ENCODE results near the gene VMAC.

VMAC gene

DNA sequence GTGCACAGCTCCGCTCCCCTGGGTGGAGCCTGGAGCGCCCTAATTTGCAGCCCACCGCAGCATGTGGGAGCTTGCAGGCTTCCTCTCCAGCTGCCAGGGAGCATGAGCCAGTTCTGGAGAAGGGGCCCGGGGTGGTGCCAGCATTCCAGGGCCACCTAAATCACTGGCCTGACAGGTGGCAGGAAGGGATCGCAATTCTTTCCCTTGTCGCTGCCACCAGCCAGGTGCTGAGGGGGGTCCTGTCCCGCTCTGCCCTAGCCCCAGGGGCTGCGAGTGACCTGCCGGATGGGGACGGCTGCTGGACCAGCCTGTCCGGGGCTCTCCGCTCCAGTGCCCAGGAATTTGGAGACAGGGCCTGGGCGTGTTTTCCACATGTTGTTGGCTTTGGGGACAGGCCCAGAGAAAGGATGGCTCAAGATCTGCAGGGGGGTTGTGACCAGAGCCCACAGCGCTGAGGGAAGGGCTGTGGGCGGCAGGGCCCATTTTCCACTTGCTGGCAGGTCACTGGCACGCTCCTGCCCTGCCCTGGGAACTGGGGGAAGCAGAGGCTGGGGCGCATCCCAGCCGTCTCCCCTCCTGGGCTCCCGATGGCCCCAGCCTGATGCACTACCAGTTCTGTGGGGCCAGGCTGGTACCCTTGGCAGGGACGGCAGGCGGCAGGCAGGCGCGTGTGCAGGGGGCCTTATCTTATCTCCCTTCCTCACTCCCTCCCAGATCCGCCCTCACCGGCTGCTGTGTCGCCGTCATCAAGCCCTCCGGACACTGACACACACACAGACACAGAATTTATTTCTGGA is 10.6 kb upstream of the VMAC start:
- H3K27me3 Mint-ChIP-seq (ENCODE audit: low read depth) = no peaks in the 10 kb centered on the region
- H3K36me3 Mint-ChIP-seq (ENCODE audit: low read depth) = peaks cover 2% of the 10 kb centered on the region
- no peaks in the 10 kb centered on the region for H3K9me3 Mint-ChIP-seq
- H3K4me3 Mint-ChIP-seq = no peak overlapping the region
- no peak overlapping the region for H3K27ac Mint-ChIP-seq
- H3K4me1 Mint-ChIP-seq (ENCODE audit: low read depth) = no peaks in the 10 kb centered on the region

DNA sequence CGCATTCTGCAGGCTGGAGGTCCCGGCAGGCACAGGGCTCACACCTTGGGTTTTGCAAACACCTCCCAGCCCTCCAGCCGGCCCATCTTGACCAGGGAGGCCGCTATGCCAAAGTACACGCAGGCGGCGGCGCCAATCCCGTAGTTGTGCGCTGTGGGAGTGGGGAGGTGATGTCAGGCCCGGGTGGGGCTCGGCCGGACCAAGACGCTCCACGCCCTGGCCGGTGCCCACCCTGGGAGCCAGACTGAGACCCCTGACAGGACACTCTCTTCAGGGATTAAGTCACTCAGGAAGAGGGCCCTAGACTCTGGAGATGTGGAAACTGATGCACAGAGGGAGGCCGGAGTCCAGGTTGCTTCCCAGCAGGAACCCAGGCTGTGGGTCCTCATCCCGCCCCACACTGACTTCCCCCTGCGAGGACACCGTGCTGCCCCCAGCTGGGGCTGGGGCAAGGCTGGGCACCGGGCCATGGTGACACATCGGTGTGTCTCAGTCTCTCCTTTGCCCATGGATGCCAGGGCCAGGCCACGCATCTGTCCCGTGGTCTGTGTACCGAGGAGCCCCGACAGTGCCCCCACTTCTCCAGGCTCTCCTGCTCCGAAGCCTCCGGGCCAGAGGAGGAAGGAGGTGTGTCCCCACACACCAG is 9.8 kb upstream of the VMAC start:
- Mint-ChIP-seq H3K9me3 (no peaks in the 10 kb centered on the region), H3K4me3 (no peak overlapping the region), H3K27me3 (ENCODE audit: low read depth) (no peaks in the 10 kb centered on the region), H3K36me3 (ENCODE audit: low read depth) (peaks cover 2% of the 10 kb centered on the region), H3K27ac (no peak overlapping the region), H3K4me1 (ENCODE audit: low read depth) (no peaks in the 10 kb centered on the region)

DNA sequence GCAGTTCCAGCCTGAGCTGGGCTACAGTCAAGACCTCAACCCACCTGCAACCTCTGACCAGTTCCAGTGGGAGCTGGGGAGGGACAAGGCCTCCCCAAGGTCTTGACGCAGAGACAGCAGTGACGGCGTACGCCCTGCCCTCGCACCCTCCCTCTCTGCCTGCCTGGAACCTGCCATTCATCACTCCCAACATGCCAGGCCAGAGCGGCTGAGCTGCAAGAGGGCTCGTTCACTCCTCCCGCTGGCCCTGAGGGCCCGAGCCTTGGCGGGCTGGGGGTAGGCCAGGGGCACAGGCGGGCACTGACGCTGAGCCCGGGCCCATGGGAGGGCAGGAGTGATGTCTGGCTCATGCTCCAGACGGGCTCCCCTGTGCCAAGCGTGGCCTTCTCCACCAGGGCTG is 9.3 kb upstream of the VMAC start:
- H3K36me3 Mint-ChIP-seq (ENCODE audit: low read depth) = peaks cover 5% of the 10 kb centered on the region
- H3K4me3 Mint-ChIP-seq = no peak overlapping the region
- no peak overlapping the region for H3K27ac Mint-ChIP-seq
- H3K9me3 Mint-ChIP-seq = no peaks in the 10 kb centered on the region
- no peaks in the 10 kb centered on the region for H3K27me3 Mint-ChIP-seq (ENCODE audit: low read depth)
- no peaks in the 10 kb centered on the region for H3K4me1 Mint-ChIP-seq (ENCODE audit: low read depth)

GRCh38 chr19:5895890-5896289 is 8.8 kb upstream of the VMAC start:
- Mint-ChIP-seq H3K4me1 (ENCODE audit: low read depth) (no peaks in the 10 kb centered on the region), H3K4me3 (no peak overlapping the region), H3K27me3 (ENCODE audit: low read depth) (no peaks in the 10 kb centered on the region), H3K27ac (no peak overlapping the region), H3K9me3 (no peaks in the 10 kb centered on the region), H3K36me3 (ENCODE audit: low read depth) (peaks cover 5% of the 10 kb centered on the region)

- no peak overlapping the region for H3K27ac Mint-ChIP-seq
- H3K4me1 Mint-ChIP-seq (ENCODE audit: low read depth) = peaks cover 5% of the 10 kb centered on the region
- peaks cover 7% of the 10 kb centered on the region for H3K36me3 Mint-ChIP-seq (ENCODE audit: low read depth)
- H3K27me3 Mint-ChIP-seq (ENCODE audit: low read depth) = no peaks in the 10 kb centered on the region
- H3K4me3 Mint-ChIP-seq = no peak overlapping the region
- no peaks in the 10 kb centered on the region for H3K9me3 Mint-ChIP-seq
Measured at GRCh38 chr19:5896365-5897076, 8.2 kb upstream of the VMAC start.

DNA sequence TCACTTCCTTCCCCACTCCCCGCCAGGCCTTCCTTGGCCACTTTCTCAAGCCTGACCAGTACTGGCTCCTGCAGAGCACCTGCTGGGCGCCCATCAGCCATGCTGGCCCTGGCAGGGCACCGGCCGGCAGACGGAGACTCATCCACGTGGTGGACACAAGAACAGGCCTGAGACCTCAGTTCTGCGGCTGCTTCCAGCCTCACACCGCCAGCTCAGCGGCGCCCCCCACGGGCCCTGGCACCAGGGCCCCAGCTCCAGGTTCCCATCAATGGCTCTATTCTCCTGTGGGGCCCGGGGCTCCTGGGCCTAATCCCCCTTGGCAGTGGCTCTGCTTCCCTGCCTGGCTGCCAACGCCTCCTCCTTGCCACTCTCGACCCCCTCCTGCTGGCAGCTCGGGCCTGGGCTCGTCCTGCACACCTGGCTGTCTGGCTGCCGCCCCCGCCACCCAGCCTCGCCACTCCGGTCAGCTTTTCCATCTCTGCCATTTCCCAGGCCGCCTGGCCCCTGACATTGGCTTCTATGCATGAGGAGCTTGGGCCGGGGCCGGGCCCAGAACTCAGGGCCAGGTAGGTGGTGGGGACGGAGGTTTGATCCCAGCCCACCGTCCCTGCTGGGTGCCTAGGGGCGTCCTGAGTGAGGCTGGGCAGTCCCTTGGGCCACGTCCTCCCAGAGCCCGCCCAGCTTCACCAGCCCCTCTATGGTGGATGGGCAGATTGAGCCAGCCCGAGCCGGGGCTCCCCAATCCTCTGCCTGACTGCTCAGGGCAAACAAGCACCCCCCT is 7.3 kb upstream of the VMAC start:
- H3K9me3 Mint-ChIP-seq = no peaks in the 10 kb centered on the region
- H3K27me3 Mint-ChIP-seq (ENCODE audit: low read depth) = no peaks in the 10 kb centered on the region
- peaks cover 5% of the 10 kb centered on the region for H3K4me1 Mint-ChIP-seq (ENCODE audit: low read depth)
- no peak overlapping the region for H3K4me3 Mint-ChIP-seq
- peaks cover 7% of the 10 kb centered on the region for H3K36me3 Mint-ChIP-seq (ENCODE audit: low read depth)
- H3K27ac Mint-ChIP-seq = no peak overlapping the region

GRCh38 chr19:5899728-5900526 is 4.7 kb upstream of the VMAC start:
- Mint-ChIP-seq H3K27me3 (ENCODE audit: low read depth) (no peaks in the 10 kb centered on the region), H3K36me3 (ENCODE audit: low read depth) (peaks cover 11% of the 10 kb centered on the region), H3K27ac (no peak overlapping the region), H3K9me3 (no peaks in the 10 kb centered on the region), H3K4me1 (ENCODE audit: low read depth) (peaks cover 8% of the 10 kb centered on the region), H3K4me3 (no peak overlapping the region)

DNA sequence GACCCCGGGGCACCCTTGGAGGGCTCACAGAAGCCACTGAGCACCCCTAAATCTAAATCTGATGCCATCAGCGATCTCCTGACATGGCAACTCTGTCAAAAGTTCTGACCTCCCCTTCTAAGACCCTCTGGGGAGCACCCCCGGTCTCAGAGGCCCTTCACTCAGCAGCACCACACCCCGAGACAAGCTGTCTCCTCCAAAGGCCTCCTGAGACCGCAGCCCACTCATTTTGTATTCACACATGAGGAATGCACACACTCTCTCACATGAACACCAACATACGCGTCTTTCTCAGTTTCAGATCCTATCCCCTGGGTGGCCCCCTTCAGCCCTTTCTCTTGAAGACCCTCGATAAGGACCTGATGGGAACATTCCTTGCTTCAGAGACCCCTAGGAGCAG is 3.7 kb upstream of the VMAC start:
- Mint-ChIP-seq H3K27ac (no peak overlapping the region), H3K27me3 (ENCODE audit: low read depth) (no peaks in the 10 kb centered on the region), H3K36me3 (ENCODE audit: low read depth) (peaks cover 9% of the 10 kb centered on the region), H3K4me3 (no peak overlapping the region), H3K9me3 (no peaks in the 10 kb centered on the region), H3K4me1 (ENCODE audit: low read depth) (peaks cover 8% of the 10 kb centered on the region)

- peaks cover 11% of the 10 kb centered on the region for H3K36me3 Mint-ChIP-seq (ENCODE audit: low read depth)
- H3K4me1 Mint-ChIP-seq (ENCODE audit: low read depth) = peaks cover 16% of the 10 kb centered on the region
- peak overlapping the region; percentile 100 for H3K27ac Mint-ChIP-seq
Measured at GRCh38 chr19:5903056-5903623, 1.5 kb upstream of the VMAC start.

DNA sequence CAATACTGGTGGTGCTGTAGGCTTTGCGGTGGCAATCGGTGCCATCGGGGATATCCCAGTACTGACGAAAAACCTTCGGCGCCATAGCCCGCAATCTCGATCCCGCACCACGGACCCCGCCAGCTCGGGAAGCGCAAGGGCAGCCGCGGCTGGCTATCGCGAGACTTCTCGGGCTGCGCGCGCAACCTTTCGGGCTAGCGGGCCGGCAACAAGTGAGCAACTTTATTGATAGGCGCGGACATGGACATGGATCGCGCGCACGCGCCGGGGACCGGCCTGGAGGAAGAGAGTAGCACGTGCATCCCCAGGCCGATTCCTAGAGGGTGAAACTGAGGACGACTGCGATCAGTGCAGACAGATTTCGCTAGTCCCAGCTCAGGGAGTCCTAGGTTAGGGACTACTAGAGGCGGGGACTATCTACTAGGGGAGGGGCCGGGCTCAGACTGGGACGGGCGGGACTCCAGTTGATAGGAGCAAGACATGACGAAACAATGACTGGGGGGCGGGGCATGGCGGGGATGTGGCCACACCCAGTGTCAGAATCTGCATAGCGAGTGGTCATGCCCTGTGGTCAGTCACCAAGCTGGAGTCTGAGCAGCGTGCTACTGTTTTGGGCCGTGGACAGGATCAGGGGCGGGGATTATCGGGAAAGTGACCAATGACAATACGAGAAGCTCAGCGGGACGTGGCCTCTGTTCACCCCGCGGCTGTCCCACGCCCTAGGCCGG is 884 bp upstream of the VMAC start, which contains the start of gene NDUFA11:
Gene NDUFA11 (minus strand): TSS at position 167 of the 728 bp plus-strand sequence. CDS start 82 bp downstream, at position 85.
- H3K4me3 Mint-ChIP-seq = peak within 1 kb of the TSS; percentile 94
- H3K27ac Mint-ChIP-seq = peak within 1 kb of the TSS; percentile 100
- H3K36me3 Mint-ChIP-seq (ENCODE audit: low read depth) = peaks cover 11% of the 10 kb centered on the region
- no peaks in the 10 kb centered on the region for H3K9me3 Mint-ChIP-seq
- peaks cover 16% of the 10 kb centered on the region for H3K4me1 Mint-ChIP-seq (ENCODE audit: low read depth)
- H3K27me3 Mint-ChIP-seq (ENCODE audit: low read depth) = no peaks in the 10 kb centered on the region

More at GRCh38 chr19:5903056-5903623, 1.5 kb upstream of the VMAC start:
- Mint-ChIP-seq H3K27me3 (ENCODE audit: low read depth) (no peaks in the 10 kb centered on the region), H3K9me3 (no peaks in the 10 kb centered on the region), H3K4me3 (peak overlapping the region; percentile 94)

- peaks cover 16% of the 10 kb centered on the region for H3K4me1 Mint-ChIP-seq (ENCODE audit: low read depth)
- no peaks in the 10 kb centered on the region for H3K9me3 Mint-ChIP-seq
- no peaks in the 10 kb centered on the region for H3K27me3 Mint-ChIP-seq (ENCODE audit: low read depth)
- peak overlapping the region; percentile 94 for H3K4me3 Mint-ChIP-seq
- peaks cover 8% of the 10 kb centered on the region for H3K36me3 Mint-ChIP-seq (ENCODE audit: low read depth)
- H3K27ac Mint-ChIP-seq = peak overlapping the region; percentile 52
Measured at GRCh38 chr19:5905114-5905778, 574 bp downstream of the VMAC start.

DNA sequence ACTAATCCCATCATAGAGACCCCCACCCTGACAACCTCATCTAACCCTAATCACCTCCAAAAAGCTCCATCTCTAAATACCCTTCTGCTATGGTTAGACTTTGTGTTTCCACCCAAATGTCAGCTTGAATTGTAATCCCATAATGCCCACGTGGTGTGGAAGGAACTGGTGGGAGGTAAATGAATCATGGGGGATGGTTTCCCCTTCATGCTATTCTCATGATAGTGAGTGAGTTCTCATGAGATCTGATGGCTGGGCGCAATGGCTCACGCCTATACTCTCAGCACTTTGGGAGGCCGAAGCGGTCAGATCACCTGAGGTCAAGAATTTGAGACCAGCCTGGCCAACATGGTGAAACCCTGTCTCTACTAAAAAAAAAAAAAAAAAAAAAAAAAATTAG is 2.6 kb downstream of the VMAC start:
- Mint-ChIP-seq H3K27ac (no peak overlapping the region), H3K4me1 (ENCODE audit: low read depth) (peaks cover 11% of the 10 kb centered on the region), H3K36me3 (ENCODE audit: low read depth) (peaks cover 6% of the 10 kb centered on the region), H3K27me3 (ENCODE audit: low read depth) (no peaks in the 10 kb centered on the region), H3K9me3 (no peaks in the 10 kb centered on the region), H3K4me3 (no peak overlapping the region)
